Measurements from ENCODE around the gene DTX4. TPM values are rescaled to one million over a fixed set of nuclear protein-coding genes. Genes with fewer than 3 reads are reported as not detected.

Gene DTX4
- total RNA-seq, 1 experiment from 2014 or later = not detected

- no peak for DNase-seq (ENCODE audit: low read depth)
Observed at GRCh38 chr11:59192446-59193020, 20.6 kb downstream of the DTX4 start.

GRCh38 chr11:59193587-59194130 lies 21.7 kb downstream of the DTX4 start:
- DNase-seq (ENCODE audit: low read depth) = no peak

GRCh38 chr11:59195586-59195985 lies 23.7 kb downstream of the DTX4 start:
- DNase-seq (ENCODE audit: low read depth) = no peak

GRCh38 chr11:59196777-59197176 lies 24.8 kb downstream of the DTX4 start:
- DNase-seq (ENCODE audit: low read depth) = no peak

GRCh38 chr11:59197991-59198390 lies 26.1 kb downstream of the DTX4 start:
- peak; percentile 61 for DNase-seq (ENCODE audit: low read depth)

- no peak for DNase-seq (ENCODE audit: low read depth)
Observed at GRCh38 chr11:59198726-59199125, 26.8 kb downstream of the DTX4 start.

- no peak for DNase-seq (ENCODE audit: low read depth)
Observed at GRCh38 chr11:59199546-59200422, 27.9 kb downstream of the DTX4 start.

- DNase-seq (ENCODE audit: low read depth) = no peak
Observed at GRCh38 chr11:59200423-59200746, 28.5 kb downstream of the DTX4 start.

GRCh38 chr11:59201353-59201752 lies 29.4 kb downstream of the DTX4 start:
- no peak for DNase-seq (ENCODE audit: low read depth)

GRCh38 chr11:59204746-59205145 lies 32.8 kb downstream of the DTX4 start:
- DNase-seq (ENCODE audit: low read depth) = no peak

- DNase-seq (ENCODE audit: low read depth) = no peak
Observed at GRCh38 chr11:59205648-59206047, 33.7 kb downstream of the DTX4 start.

GRCh38 chr11:59206635-59207034 lies 34.7 kb downstream of the DTX4 start:
- peak; percentile 37 for DNase-seq (ENCODE audit: low read depth)

- DNase-seq (ENCODE audit: low read depth) = peak; percentile 79
Observed at GRCh38 chr11:59207988-59208451, 36.1 kb downstream of the DTX4 start.

GRCh38 chr11:59208956-59209355 lies 37.0 kb downstream of the DTX4 start:
- DNase-seq (ENCODE audit: low read depth) = peak; percentile 52

- DNase-seq (ENCODE audit: low read depth) = no peak
Observed at GRCh38 chr11:59212222-59212621, 40.3 kb downstream of the DTX4 start.

- no peak for DNase-seq (ENCODE audit: low read depth)
Observed at GRCh38 chr11:59212744-59213631, 41.1 kb downstream of the DTX4 start, which contains the start of gene MPEG1. Gene MPEG1, minus strand, starts transcription at chr11:59212927. Its CDS starts 62 bp downstream, at chr11:59212865.

- DNase-seq (ENCODE audit: low read depth) = no peak
Observed at GRCh38 chr11:59214141-59214893, 42.4 kb downstream of the DTX4 start.

GRCh38 chr11:59216641-59217564 lies 45.0 kb downstream of the DTX4 start:
- peak; percentile 28 for DNase-seq (ENCODE audit: low read depth)

GRCh38 chr11:59218319-59218718 lies 46.4 kb downstream of the DTX4 start:
- DNase-seq (ENCODE audit: low read depth) = no peak

- DNase-seq (ENCODE audit: low read depth) = no peak
Observed at GRCh38 chr11:59218893-59219292, 47.0 kb downstream of the DTX4 start.
